ENCODE measurements around the gene LRP2BP. TPM values are rescaled to one million over a fixed set of nuclear protein-coding genes. Genes with fewer than 3 reads are reported as not detected.

LRP2BP gene
- total RNA-seq, 1 experiment from 2014 or later = 0.33 TPM

GRCh38 chr4:185398618-185399017 lies 2.9 kb upstream of the LRP2BP start (continued):
- no peak for TF ChIP-seq USF1 (CRISPR knock-in tag; IDR thresholded peaks at IDR 0.05)
- TF ChIP-seq ZNF219 (CRISPR knock-in tag; IDR thresholded peaks at IDR 0.05; ENCODE audit: borderline replicate concordance) = no peak
- TF ChIP-seq ARID4B (CRISPR knock-in tag; IDR thresholded peaks at IDR 0.05; ENCODE audit: borderline replicate concordance) = no peak
- no peak for TF ChIP-seq TCF7 (CRISPR knock-in tag; IDR thresholded peaks at IDR 0.05; ENCODE audit: low read depth)
- no peak for TF ChIP-seq ZNF138 (CRISPR knock-in tag; conservative IDR thresholded peaks at IDR 0.05)
- no peak for TF ChIP-seq IRF2 (CRISPR knock-in tag; IDR thresholded peaks at IDR 0.05; ENCODE audit: borderline replicate concordance, low read depth)
- TF ChIP-seq RORB (CRISPR knock-in tag; IDR thresholded peaks at IDR 0.05) = no peak
- TF ChIP-seq ZNF416 (CRISPR knock-in tag; IDR thresholded peaks at IDR 0.05) = no peak

GRCh38 chr4:185396724-185397385 lies 1.1 kb upstream of the LRP2BP start, which contains the start of gene ANKRD37:
Gene ANKRD37 (plus strand): TSS chr4:185396841. CDS start chr4:185396924, 83 bp downstream.
- no peak for TF ChIP-seq PRRX2 (CRISPR knock-in tag; IDR thresholded peaks at IDR 0.05)
- TF ChIP-seq TCF7 (CRISPR knock-in tag; IDR thresholded peaks at IDR 0.05; ENCODE audit: low read depth) = no peak
- no peak for TF ChIP-seq ZBTB43 (CRISPR knock-in tag; IDR thresholded peaks at IDR 0.05)
- TF ChIP-seq ESRRA (CRISPR knock-in tag; IDR thresholded peaks at IDR 0.05; ENCODE audit: borderline replicate concordance) = no peak
- TF ChIP-seq ETV6 (CRISPR knock-in tag; IDR thresholded peaks at IDR 0.05) = 0 out of 2 replicates have a peak, but pooled peaks have one; percentile 6
- TF ChIP-seq GRHL2 (CRISPR knock-in tag; IDR thresholded peaks at IDR 0.05; ENCODE audit: insufficient replicate concordance, severe bottlenecking) = no peak
- no peak for TF ChIP-seq JUN (CRISPR knock-in tag; IDR thresholded peaks at IDR 0.05)
- CTCF ChIA-PET = interaction anchor here (0.6 to 1.9 kb wide), 6 partner anchors 11 to 641 kb away, joined by 3 to 11 read pairs (median 4); partner anchors contain the start of gene UFSP2
- ATAC-seq (peak; percentile 18), DNase-seq (ENCODE audit: low spot score) (peak; percentile 52)
- Mint-ChIP-seq H3K4me3 (peak within 1 kb of the TSS; percentile 78), H3K4me1 (peaks cover 22% of the 10 kb centered on the region), H3K9me3 (peaks cover 3% of the 10 kb centered on the region), H3K27ac (peak within 1 kb of the TSS; percentile 93), H3K36me3 (peaks cover 39% of the 10 kb centered on the region), H3K27me3 (ENCODE audit: low read depth) (no peaks in the 10 kb centered on the region)
- POLR2A ChIA-PET = interaction anchor here (1.2 kb wide), 1 partner anchor 29 kb away, joined by 3 read pairs; the partner anchor contains the start of gene UFSP2

GRCh38 chr4:185395956-185396723 lies 416 bp upstream of the LRP2BP start:
- ATAC-seq = peak; percentile 85
- H3K4me1 Mint-ChIP-seq = peaks cover 22% of the 10 kb centered on the region
- POLR2A ChIA-PET = interaction anchor here (0.7 to 1.2 kb wide), 2 partner anchors 30 to 310 kb away, joined by 3 read pairs; partner anchors contain the start of gene UFSP2
- peak; percentile 76; the same call in 1 of the 2 replicates for TF ChIP-seq E2F5 (CRISPR knock-in tag; IDR thresholded peaks at IDR 0.05)
- TF ChIP-seq ZNF317 (CRISPR knock-in tag; IDR thresholded peaks at IDR 0.05; ENCODE audit: borderline replicate concordance, low read depth) = no peak
- peak; percentile 58 for TF ChIP-seq USF1 (CRISPR knock-in tag; IDR thresholded peaks at IDR 0.05)
- TF ChIP-seq ARID4B (CRISPR knock-in tag; IDR thresholded peaks at IDR 0.05; ENCODE audit: borderline replicate concordance) = peak; percentile 63; the same call in 1 of the 2 replicates

More at GRCh38 chr4:185395956-185396723, 416 bp upstream of the LRP2BP start:
- DNase-seq (ENCODE audit: low spot score) = peak; percentile 93
- peak overlapping the region; percentile 78 for H3K4me3 Mint-ChIP-seq
- H3K9me3 Mint-ChIP-seq = peaks cover 9% of the 10 kb centered on the region
- CTCF ChIA-PET = interaction anchor here (0.6 to 1.9 kb wide), 6 partner anchors 11 to 642 kb away, joined by 3 to 11 read pairs (median 4); partner anchors contain the start of gene UFSP2
- H3K36me3 Mint-ChIP-seq = peaks cover 33% of the 10 kb centered on the region
- H3K27ac Mint-ChIP-seq = peak overlapping the region; percentile 93; the same call in 1 of the 2 replicates
- H3K27me3 Mint-ChIP-seq (ENCODE audit: low read depth) = no peaks in the 10 kb centered on the region

Measured in WTC11 (cell line).